RWPE2 (cell line): Measurements from ENCODE around the gene PPID.
"Not testable (repeated sequence)": the region's sequence is repeated elsewhere in the genome, so short reads cannot be mapped to it uniquely, and the experiment has no call there.

Experiments
- ATAC-seq: fragments of 200-7000 bp; cut with Tn5 transposase; 3 replicates; pipeline ENCODE4 v1.9.1; 2021; ENCODE audit warnings: low read depth
- DNase-seq: peaks from one replicate; pipeline ENCODE4 v3.0.0-alpha.2; 2020; ENCODE audit warnings: low spot score
- H3K27ac ChIP-seq: fragments of 450-650 bp; 2 replicates; pipeline ENCODE4 v1.5.1; 2017; ENCODE audit warnings: mild to moderate bottlenecking; ENCODE audit not compliant: poor library complexity, severe bottlenecking
- H3K27me3 ChIP-seq: fragments of 250-450 bp; sonication (Bioruptor Pico); 2 replicates; pipeline ENCODE4 v1.5.1; 2021; ENCODE audit warnings: mild to moderate bottlenecking, moderate library complexity; ENCODE audit not compliant: insufficient read depth, poor library complexity, severe bottlenecking
- H3K36me3 ChIP-seq: fragments of 250-450 bp; sonication (Bioruptor Pico); 2 replicates; pipeline ENCODE4 v1.5.1; 2020; ENCODE audit warnings: low read depth, mild to moderate bottlenecking, moderate library complexity
- H3K4me1 ChIP-seq: fragments of 250-450 bp; sonication (Bioruptor Pico); 2 replicates; pipeline ENCODE4 v1.5.1; 2021; ENCODE audit warnings: mild to moderate bottlenecking, moderate library complexity; ENCODE audit not compliant: insufficient read depth, poor library complexity, severe bottlenecking
- H3K4me3 ChIP-seq: fragments of 250-450 bp; sonication (Bioruptor Pico); 2 replicates; pipeline ENCODE4 v1.5.1; 2021; ENCODE audit warnings: mild to moderate bottlenecking, moderate library complexity; ENCODE audit not compliant: severe bottlenecking
- H3K9me3 ChIP-seq: fragments of 250-450 bp; sonication (Bioruptor Pico); 2 replicates; pipeline ENCODE4 v1.5.1; 2021; ENCODE audit warnings: mild to moderate bottlenecking, moderate library complexity; ENCODE audit not compliant: severe bottlenecking
- TF ChIP-seq, protein P1 (sequence below): fragments of 450-650 bp; IDR thresholded peaks from one replicate; pipeline ENCODE4 v1.5.1; 2017; ENCODE audit warnings: mild to moderate bottlenecking, moderate library complexity; ENCODE audit not compliant: poor library complexity, severe bottlenecking

The PPID gene

DNA sequence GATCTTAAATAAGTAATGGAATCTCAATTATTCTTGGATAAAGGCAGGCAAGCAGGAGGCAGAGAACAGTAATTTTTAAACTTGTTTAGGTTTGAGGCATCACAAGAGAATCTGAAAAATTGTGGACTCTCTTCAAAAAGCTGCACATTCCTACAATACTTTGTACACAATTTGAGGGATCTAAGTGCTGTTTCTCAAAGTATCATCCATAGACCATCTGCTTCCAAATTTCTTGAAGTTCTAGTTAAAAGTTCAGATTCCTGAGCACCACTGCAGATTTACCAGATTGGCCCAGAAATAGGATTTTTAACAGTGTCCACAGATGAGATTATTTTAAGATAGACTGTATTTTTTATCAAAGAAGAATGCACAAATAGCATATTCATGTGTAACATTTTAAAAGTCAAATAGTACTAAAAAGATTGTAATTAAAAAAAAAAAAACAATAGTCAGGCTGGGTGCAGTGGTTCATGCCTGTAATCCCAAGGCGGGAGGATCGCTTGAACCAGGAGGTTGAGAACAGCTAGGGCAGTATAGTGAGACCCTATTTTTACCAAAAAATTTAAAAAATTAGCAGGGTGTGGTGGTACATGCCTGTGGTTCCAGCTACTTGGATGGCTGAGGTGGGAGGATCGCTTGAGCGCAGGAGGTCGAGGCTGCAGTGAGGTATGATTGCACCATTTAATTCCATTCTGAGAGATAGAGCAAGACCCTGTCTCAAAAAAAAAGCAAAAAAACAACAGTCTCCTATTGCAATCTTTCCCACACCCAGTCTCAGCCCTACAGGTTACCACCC, 31.4 kb upstream of the PPID start:
- Histone ChIP-seq H3K36me3 (no peaks in the 10 kb centered on the region), H3K27ac (no peak overlapping the region), H3K4me3 (no peak overlapping the region), H3K4me1 (no peaks in the 10 kb centered on the region), H3K9me3 (no peaks in the 10 kb centered on the region), H3K27me3 (no peaks in the 10 kb centered on the region)
- no peak for DNase-seq
- no peak for ATAC-seq
- TF ChIP-seq, protein P1, sequence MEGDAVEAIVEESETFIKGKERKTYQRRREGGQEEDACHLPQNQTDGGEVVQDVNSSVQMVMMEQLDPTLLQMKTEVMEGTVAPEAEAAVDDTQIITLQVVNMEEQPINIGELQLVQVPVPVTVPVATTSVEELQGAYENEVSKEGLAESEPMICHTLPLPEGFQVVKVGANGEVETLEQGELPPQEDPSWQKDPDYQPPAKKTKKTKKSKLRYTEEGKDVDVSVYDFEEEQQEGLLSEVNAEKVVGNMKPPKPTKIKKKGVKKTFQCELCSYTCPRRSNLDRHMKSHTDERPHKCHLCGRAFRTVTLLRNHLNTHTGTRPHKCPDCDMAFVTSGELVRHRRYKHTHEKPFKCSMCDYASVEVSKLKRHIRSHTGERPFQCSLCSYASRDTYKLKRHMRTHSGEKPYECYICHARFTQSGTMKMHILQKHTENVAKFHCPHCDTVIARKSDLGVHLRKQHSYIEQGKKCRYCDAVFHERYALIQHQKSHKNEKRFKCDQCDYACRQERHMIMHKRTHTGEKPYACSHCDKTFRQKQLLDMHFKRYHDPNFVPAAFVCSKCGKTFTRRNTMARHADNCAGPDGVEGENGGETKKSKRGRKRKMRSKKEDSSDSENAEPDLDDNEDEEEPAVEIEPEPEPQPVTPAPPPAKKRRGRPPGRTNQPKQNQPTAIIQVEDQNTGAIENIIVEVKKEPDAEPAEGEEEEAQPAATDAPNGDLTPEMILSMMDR, result no peak

DNA sequence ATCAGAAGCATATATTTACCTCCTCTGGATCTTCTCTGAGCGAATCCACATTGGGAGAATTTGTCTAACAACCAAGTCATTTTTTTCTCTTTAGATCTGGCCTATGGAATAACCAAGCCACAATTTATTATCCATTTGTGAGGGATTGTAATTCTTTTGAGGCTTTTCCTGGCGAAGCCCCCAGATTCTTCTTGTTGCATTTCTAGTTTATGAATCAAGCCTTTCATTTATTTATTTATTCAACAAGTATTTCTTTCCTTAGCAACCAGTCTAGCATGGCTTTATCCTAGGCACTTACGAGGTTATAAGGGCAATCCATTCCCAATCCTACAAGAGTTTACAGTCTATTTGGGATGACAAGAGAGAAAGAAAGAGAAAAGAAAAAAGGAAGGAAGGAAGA, 27.2 kb upstream of the PPID start:
- Histone ChIP-seq H3K36me3 (no peaks in the 10 kb centered on the region), H3K4me1 (no peaks in the 10 kb centered on the region), H3K9me3 (no peaks in the 10 kb centered on the region), H3K27ac (no peak overlapping the region), H3K4me3 (no peak overlapping the region), H3K27me3 (no peaks in the 10 kb centered on the region)
- TF ChIP-seq, protein P1, result no peak
- no peak for ATAC-seq
- DNase-seq, result no peak

DNA sequence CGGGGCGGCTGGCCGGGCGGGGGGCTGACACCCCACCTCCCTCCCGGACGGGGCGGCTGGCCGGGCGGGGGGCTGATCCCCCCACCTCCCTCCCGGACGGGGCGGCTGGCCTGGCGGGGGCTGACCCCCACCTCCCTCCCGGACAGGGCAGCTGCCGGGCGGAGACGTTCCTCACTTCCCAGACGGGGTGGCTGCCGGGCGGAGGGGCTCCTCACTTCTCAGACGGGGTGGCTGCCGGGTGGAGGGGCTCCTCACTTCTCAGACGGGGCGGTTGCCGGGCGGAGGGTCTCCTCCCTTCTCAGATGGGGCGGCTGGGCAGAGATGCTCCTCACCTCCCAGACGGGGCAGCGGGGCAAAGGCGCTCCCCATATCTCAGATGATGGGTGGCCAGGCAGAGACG, 23.3 kb upstream of the PPID start:
- not testable (repeated sequence) for H3K4me3 ChIP-seq, ATAC-seq, H3K9me3 ChIP-seq, H3K27ac ChIP-seq, H3K36me3 ChIP-seq, H3K4me1 ChIP-seq, DNase-seq, H3K27me3 ChIP-seq

DNA sequence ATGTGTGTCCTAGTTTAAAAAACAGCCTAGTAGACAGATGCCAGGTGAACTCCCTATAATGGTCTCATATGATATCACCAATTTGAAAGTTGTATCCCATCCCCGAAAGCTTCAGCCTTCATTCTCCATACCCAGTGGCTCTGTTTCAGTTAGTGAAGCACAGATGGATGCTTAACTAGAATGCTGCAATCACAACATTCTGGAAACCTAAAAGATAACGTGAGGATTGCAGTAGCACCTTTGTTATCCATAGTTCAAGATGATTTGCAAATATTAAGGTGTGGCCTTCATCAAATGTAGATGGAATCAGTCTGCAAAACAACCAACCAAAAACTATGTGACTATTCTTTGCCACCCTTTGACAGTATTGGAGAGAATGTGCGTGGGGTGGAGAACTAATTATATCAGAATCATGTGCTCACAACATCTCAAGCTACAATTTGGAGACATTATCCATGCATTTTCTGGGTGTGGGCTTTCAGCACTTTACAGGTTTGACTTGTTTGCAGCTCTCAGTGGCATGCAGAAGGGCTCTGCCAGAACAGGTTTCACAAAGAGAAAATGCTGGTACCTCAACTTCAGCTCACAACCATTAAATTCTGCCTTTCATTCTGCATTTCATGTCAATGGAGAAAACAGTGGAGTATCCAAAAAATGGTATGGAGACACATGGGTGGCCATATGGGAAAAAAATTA, 18.3 kb upstream of the PPID start:
- Histone ChIP-seq H3K4me1 (no peaks in the 10 kb centered on the region), H3K27ac (no peak overlapping the region), H3K9me3 (no peaks in the 10 kb centered on the region), H3K27me3 (no peaks in the 10 kb centered on the region), H3K4me3 (no peak overlapping the region), H3K36me3 (no peaks in the 10 kb centered on the region)
- DNase-seq (no peak), ATAC-seq (no peak)
- TF ChIP-seq, protein P1, result no peak

DNA sequence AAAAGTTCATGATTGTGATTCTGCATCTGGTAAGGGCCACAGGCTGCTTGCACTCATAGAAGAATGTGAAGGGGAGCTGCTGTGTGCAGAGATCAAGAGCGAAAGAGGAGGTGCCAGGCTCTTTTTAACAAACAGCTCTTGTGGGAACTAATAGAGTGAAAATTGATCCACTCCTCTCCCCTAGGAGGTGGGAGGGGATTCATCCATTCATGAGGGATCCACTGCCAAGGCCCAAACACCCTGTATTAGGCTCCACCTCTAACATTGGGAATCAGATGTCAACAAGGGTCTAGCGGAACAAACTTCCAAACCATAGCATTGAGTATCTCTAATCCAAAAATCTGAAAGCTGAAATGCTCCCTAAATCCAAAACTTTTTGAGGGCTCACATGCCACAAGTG, 16.4 kb upstream of the PPID start:
- TF ChIP-seq, protein P1, result no peak
- Histone ChIP-seq H3K36me3 (no peaks in the 10 kb centered on the region), H3K9me3 (no peaks in the 10 kb centered on the region), H3K27me3 (no peaks in the 10 kb centered on the region), H3K4me1 (no peaks in the 10 kb centered on the region), H3K27ac (no peak overlapping the region), H3K4me3 (no peak overlapping the region)
- ATAC-seq (no peak), DNase-seq (no peak)
